Esophagus (tissue), 2 donors: Measurements from ENCODE around the gene RUNX3. TPM values are rescaled to one million over a fixed set of nuclear protein-coding genes. Genes with fewer than 3 reads are reported as not detected.
A peak's percentile ranks its signal among the peaks of the same experiment; 100 is the strongest.

ENCODE experiments used
- H3K27ac ChIP-seq, 2 donors: one replicate each; pipeline ENCODE4 v1.5.1; 2013; ENCODE audit warnings: low read depth in 2 of 2, mild to moderate bottlenecking in 2 of 2, inconsistent platforms in 1 of 2, low read length in 1 of 2, moderate library complexity in 1 of 2
- H3K27me3 ChIP-seq, 2 donors: one replicate each; pipeline ENCODE4 v1.6.1; 2013; ENCODE audit warnings: low read length in 2 of 2, control low read depth in 1 of 2, mild to moderate bottlenecking in 1 of 2; ENCODE audit not compliant: insufficient read depth in 2 of 2, control insufficient read depth in 1 of 2
- H3K36me3 ChIP-seq, 2 donors: one replicate each; pipeline ENCODE4 v1.6.1; 2013; ENCODE audit warnings: low read length in 1 of 2; ENCODE audit not compliant: control insufficient read depth in 2 of 2, insufficient read depth in 2 of 2
- H3K4me1 ChIP-seq, 2 donors: one replicate each; pipeline ENCODE4 v1.6.1; 2013; ENCODE audit warnings: low read length in 1 of 2; ENCODE audit not compliant: control insufficient read depth in 2 of 2, insufficient read depth in 2 of 2
- H3K4me3 ChIP-seq, 2 donors: one replicate each; pipeline ENCODE4 v1.5.1; 2013; ENCODE audit warnings: low read length in 2 of 2, mild to moderate bottlenecking in 2 of 2, low read depth in 1 of 2, moderate library complexity in 1 of 2
- H3K9me3 ChIP-seq, 2 donors: one replicate each; pipeline ENCODE4 v1.6.1; 2013; ENCODE audit warnings: mild to moderate bottlenecking in 2 of 2, low read depth in 1 of 2, low read length in 1 of 2, moderate library complexity in 1 of 2; ENCODE audit not compliant: control insufficient read depth in 2 of 2, insufficient read depth in 1 of 2
- WGBS, 2 donors: extraction: QIAGEN DNeasy Blood & Tissue Kit; methylation state at CpG; one replicate each; pipeline ENCODE4 v1.1.7; 2013; 5-methylcytosine and 5-hydroxymethylcytosine counted together
- polyA plus RNA-seq, 2 donors: library from polyadenylated mRNA; stranded (reverse); fragments of 200-250 nt; gene quantifications; one replicate each; pipeline ENCODE4 v1.2.3, GENCODE V29; 2013
- donor health status: healthy with polysubstance abuse.
- donor health status: Bipolar disorder and iron deficiency.

Gene RUNX3
- polyA plus RNA-seq, 2 donors, result 0.77 to 1.4 TPM

DNA sequence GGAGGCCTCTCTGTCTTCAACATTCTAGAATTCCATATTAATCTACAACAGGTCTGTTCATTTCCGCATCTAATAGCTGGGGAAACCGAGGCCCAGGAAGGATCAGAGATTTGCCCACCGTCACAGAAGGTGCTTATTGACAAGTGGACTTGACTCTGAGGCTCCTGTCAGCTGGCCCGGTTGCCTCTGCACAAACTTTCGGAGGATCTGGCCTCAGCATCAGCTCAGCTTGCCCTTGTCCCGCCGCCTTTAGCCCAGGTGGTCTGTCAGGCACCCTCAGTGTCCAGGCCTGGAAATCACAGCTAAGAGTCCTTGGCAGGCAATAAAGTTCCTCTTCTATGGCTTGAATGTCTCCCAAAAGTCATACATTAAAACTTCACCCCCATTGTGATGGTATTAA, 8.2 kb upstream of the RUNX3 start:
- H3K4me3 ChIP-seq, result no peak overlapping the region
- no peaks in the 10 kb centered on the region for H3K9me3 ChIP-seq
- 95 to 97% methylated on average over 7 of the region's 7 CpGs for WGBS, 2 donors
- H3K27me3 ChIP-seq, result peaks cover 0 to 6% of the 10 kb centered on the region in 2 donors
- no peak overlapping the region for H3K27ac ChIP-seq
- no peaks in the 10 kb centered on the region for H3K36me3 ChIP-seq
- H3K4me1 ChIP-seq, result no peaks in the 10 kb centered on the region

DNA sequence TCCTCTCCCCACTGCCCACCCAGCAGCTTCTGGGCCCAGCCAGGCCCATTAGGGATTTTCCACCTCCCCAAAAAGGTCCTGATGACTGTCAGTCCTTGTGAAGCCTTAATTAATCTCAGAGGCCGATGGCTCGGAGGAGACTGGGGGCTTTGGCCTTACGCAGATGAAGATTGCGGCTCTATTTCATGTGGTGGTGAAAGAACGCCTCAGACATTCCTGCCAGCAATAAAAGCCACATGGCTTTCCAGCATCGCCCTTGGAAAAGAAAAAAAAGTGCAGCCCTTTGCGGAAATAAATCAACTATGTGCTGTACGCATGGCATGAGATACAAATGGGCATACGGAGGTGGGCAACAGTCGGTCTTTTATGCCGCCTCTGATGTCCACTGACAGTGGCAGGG, 6.6 kb upstream of the RUNX3 start:
- Histone ChIP-seq H3K4me3 (no peak overlapping the region), H3K4me1 (peaks cover 0 to 4% of the 10 kb centered on the region in 2 donors), H3K27me3 (peaks cover 2 to 7% of the 10 kb centered on the region in 2 donors), H3K36me3 (no peaks in the 10 kb centered on the region), H3K27ac (no peak overlapping the region), H3K9me3 (no peaks in the 10 kb centered on the region)
- 89 to 94% methylated on average over 11 of the region's 11 CpGs for WGBS, 2 donors

DNA sequence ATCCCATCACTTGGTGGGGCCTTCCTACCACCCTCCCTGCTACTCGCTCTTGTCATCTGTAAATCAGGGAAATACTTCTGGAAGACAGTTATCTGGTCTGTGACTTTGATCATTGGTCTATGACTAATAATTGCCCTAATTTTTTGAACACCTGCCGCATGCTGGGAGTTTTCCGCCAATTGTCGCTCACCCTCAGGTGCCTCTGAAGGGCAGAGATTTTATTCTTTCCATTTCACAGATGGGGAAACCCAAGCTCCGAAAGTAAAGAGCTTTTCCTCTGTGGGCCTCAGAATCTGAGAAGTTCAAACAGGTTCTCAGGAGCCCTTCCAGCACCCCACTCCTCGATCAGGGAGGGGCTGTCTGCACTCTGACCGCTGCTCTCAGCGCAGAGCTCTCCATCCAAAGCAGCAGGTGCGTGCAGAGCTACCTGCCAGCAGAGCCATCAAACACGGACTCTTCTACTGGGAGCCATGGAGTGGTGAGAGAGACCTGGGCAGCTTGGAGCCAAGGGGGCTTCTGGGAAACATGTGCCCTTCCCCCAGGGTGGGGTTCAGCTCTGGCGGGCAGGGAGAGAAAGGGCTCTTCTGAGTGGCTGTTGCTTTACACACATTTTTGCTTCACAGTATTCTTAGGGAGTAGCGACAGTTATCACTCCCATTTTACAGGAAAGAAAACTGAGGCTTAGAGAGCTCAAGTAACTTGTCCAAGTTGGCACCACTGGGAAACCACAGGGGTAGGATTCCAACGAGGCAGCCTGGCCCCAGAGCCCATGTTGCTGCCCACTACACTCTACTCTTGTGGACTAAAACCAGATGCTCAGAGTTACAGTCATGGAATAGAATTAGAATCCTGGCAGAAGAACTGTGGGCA, 5.8 kb upstream of the RUNX3 start:
- H3K36me3 ChIP-seq, result no peaks in the 10 kb centered on the region
- H3K27me3 ChIP-seq, result peaks cover 7% of the 10 kb centered on the region in 2 donors
- peaks cover 0 to 11% of the 10 kb centered on the region in 2 donors for H3K4me1 ChIP-seq

DNA sequence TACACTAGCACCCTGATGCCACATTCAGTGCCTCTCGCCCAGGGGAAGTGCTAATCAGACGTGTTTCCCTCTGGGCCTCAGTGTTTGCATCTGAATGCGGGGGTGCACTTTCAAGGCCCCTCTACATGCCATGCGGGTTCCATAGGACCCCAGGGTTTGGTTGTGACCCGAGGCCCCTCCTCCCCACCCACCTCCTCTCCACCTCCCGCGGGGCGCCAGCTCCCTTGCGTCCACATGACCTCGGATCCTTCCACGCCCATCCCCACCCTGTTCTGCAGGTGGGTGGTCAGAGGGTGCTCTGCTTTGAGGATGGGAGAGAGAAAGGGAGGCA, 5.1 kb upstream of the RUNX3 start:
- Histone ChIP-seq H3K4me1 (peaks cover 0 to 14% of the 10 kb centered on the region in 2 donors), H3K27ac (no peak overlapping the region), H3K36me3 (no peaks in the 10 kb centered on the region), H3K4me3 (no peak overlapping the region), H3K9me3 (no peaks in the 10 kb centered on the region), H3K27me3 (peaks cover 7 to 9% of the 10 kb centered on the region in 2 donors)
- WGBS, 2 donors, result 36 to 47% methylated on average over 11 of the region's 11 CpGs

More for the DNA sequence above, 5.8 kb upstream of the RUNX3 start:
- no peak overlapping the region for H3K27ac ChIP-seq
- H3K4me3 ChIP-seq, result no peak overlapping the region
- 72 to 73% methylated on average over 13 of the region's 13 CpGs for WGBS, 2 donors
- H3K9me3 ChIP-seq, result no peaks in the 10 kb centered on the region

DNA sequence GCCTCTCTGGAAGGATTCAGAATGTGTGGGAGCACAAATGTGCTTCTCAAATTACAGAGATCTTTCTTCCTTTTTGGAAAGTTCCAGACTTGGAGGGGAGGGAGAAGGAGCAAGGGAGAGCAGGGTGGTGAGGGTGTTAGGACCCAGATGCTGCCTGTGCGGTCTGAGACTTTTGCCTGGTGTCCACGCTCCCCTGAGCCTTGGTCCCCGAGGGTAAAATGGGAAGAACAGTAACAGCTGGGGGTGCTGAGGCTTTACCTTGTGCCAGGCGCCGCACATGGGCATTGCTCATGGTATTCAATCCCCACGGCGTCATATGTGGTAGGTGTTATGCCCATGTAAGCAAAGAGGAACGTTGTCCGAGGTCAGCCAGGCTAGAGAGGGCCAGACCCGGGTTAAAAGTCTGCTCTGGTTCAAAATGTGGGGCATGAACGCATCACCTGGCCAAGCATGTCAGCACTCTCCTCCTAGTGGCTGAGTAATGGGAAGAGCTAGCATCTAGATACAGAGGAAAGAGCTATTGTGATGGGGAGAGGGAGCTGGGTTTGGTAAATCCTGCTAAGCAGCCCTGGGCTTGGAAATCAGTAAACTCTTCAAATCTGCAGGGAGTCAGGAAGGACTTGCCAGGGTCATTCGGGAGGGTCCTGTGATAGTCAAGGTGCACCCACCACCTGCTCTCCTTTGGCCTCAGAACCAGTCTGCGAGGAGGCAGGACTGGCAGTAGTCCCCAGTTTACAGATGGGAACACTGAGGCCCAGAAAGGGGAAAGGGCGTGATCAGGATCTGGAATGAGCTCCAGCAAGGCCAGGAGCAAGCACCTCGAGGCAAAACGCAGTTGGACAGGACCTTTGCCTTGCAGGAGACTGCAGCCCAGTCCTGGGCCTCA, 4.5 kb upstream of the RUNX3 start:
- Histone ChIP-seq H3K27me3 (peaks cover 7 to 14% of the 10 kb centered on the region in 2 donors), H3K4me1 (peaks cover 0 to 14% of the 10 kb centered on the region in 2 donors), H3K27ac (no peak overlapping the region), H3K36me3 (no peaks in the 10 kb centered on the region), H3K4me3 (no peak overlapping the region), H3K9me3 (no peaks in the 10 kb centered on the region)
- WGBS, 2 donors, result 46 to 50% methylated on average over 16 of the region's 16 CpGs

DNA sequence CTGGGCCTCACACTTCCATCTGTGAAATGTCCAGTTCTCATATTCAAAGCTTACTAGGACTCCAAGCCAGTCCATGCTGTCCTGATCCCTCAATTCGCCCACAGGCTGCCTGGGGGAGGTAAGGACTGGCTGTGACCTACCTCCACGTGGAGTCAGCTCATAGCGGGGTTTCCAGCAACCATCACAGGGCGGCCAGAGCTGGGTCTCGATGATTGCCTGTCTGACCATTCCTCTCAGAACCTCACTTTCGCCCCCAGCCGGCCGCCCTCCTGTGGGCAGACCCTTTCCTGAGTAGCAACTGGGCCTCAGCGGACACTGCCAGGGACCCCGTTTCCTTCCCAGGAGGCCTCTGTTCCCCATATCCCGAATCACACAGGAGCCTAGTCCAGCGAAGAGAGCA, 3.4 kb upstream of the RUNX3 start:
- Histone ChIP-seq H3K27me3 (peaks cover 7 to 19% of the 10 kb centered on the region in 2 donors), H3K27ac (no peak overlapping the region), H3K36me3 (no peaks in the 10 kb centered on the region), H3K4me3 (no peak overlapping the region), H3K9me3 (no peaks in the 10 kb centered on the region), H3K4me1 (peaks cover 0 to 17% of the 10 kb centered on the region in 2 donors)
- WGBS, 2 donors, result 72 to 74% methylated on average over 12 of the region's 12 CpGs

DNA sequence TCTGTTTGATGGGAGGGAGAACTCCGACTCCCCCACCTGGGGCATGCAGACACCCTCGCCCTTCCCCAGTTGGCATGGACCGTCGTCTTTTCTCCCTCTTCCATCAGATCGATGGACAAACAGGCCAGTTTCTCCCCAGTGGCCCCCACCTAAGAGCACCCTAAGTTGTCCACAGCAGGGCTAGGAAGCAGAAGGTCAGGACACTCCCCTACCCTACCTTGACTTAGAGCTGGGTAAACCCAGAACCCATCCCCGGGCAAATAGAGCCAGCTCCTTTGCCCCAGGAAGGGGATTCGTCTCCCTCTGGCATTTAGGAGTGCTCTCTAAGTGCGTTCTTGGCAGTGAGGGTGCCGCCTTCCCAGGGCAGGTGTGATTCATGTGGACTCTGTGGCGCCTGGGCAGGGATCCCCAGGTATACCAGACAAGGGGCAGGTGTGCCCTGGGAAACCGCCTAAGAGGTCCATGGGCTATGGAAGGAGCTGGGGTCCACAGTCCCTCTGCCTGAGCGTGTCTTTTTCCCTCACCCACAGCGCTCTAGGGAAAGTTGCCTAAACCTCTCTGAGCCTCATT, 2.7 kb upstream of the RUNX3 start:
- WGBS, 2 donors, result 52 to 55% methylated on average over 13 of the region's 13 CpGs
- Histone ChIP-seq H3K4me1 (peaks cover 0 to 17% of the 10 kb centered on the region in 2 donors), H3K4me3 (no peak overlapping the region), H3K9me3 (no peaks in the 10 kb centered on the region), H3K27me3 (peaks cover 7 to 24% of the 10 kb centered on the region in 2 donors), H3K36me3 (no peaks in the 10 kb centered on the region), H3K27ac (no peak overlapping the region)

DNA sequence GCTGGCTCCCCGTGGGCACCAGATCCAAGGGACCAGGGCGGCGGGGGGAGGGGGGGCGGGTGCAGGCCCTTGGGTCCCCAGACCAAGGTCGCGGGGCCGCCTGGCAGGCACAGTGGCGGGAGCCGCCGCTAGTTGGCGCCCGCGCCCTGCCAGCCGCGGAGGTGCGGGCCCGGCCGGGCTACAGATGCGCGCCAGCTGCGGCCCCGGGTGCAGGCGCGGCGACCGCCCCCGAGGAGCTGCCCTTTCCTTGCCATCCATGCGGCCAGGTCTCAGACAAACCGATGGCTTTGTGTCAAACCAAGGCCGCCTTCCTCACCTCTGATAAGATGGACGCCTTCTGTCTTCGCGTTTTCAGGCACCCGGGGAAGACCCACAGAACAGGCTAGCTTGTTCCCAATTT, 2.2 kb upstream of the RUNX3 start:
- WGBS, 2 donors, result 1 to 4% methylated on average over 32 to 34 of the region's 34 CpGs
- H3K4me1 ChIP-seq, result peaks cover 0 to 17% of the 10 kb centered on the region in 2 donors

DNA sequence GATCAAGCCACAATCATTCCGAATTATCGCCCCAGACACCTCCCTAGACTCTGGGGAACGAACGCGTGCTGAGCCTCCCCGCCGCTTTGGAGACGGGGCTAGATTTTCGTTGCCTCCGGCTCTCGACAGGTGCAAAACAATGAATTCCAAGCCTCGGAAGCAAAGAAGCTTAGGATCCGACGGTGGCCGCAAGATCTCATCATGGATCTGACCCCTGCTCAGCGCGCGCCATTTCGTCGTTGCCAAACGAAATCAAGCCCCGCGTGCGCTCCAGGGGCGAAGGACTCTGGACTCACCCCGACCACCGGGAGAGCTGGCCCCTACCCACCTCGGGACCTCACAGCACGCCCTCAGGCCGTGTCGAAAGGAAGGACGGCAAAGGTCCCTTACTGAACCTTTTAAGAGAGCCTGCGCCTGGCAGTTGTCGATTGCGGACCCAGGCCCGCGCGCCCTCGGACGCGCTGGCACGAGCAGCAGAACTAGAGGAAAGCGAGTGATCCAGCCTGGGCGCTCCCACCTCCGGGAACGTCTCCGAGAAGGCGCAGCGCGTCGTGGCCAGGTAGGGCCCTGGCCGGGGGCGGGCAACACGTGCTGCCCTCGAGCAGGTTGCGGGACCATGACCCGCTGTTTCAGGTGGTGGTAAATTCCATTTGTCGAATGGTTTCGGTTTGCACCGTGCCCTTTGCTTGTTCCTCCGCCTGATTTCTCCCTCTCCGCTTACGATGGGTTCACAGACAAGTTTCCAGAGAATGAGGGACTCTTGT, 1.6 kb upstream of the RUNX3 start:
- peaks cover 1 to 17% of the 10 kb centered on the region in 2 donors for H3K4me1 ChIP-seq
- 19 to 25% methylated on average over 63 of the region's 63 CpGs for WGBS, 2 donors
- H3K36me3 ChIP-seq, result no peaks in the 10 kb centered on the region
- H3K4me3 ChIP-seq, result peak overlapping the region in 1 of 2 donors; percentile 20
- peaks cover 7 to 28% of the 10 kb centered on the region in 2 donors for H3K27me3 ChIP-seq
- no peaks in the 10 kb centered on the region for H3K9me3 ChIP-seq
- no peak overlapping the region for H3K27ac ChIP-seq

More for the DNA sequence above, 2.2 kb upstream of the RUNX3 start:
- peak overlapping the region in 1 of 2 donors; percentile 20 for H3K4me3 ChIP-seq
- no peak overlapping the region for H3K27ac ChIP-seq
- no peaks in the 10 kb centered on the region for H3K36me3 ChIP-seq
- H3K9me3 ChIP-seq, result no peaks in the 10 kb centered on the region
- H3K27me3 ChIP-seq, result peaks cover 7 to 28% of the 10 kb centered on the region in 2 donors
